HG02759 (cell line): Measurements from ENCODE around the gene PXMP2.

Source experiments
- ATAC-seq: cut with Tn5 transposase; IDR thresholded peaks from one replicate; pipeline ENCODE4 v1.9.1; 2021; ENCODE audit warnings: mild to moderate bottlenecking, moderate library complexity; ENCODE audit not compliant: unreplicated experiment

The PXMP2 gene

GRCh38 chr12:132687211-132688164 is at the start of gene PXMP2, which contains the start of gene POLE:
PXMP2 (plus strand) TSS chr12:132687587; CDS start chr12:132687671, 84 bp downstream.
POLE (minus strand) TSS chr12:132687342; CDS start chr12:132687315, 27 bp downstream.
- peak; percentile 95 for ATAC-seq

- no peak for ATAC-seq
Observed at GRCh38 chr12:132637811-132638210, 49.6 kb upstream of the PXMP2 start.

- no peak for ATAC-seq
Observed at GRCh38 chr12:132638541-132639408, 48.6 kb upstream of the PXMP2 start.

GRCh38 chr12:132639956-132640520 is 47.3 kb upstream of the PXMP2 start:
- no peak for ATAC-seq

- ATAC-seq = no peak
Observed at GRCh38 chr12:132640936-132641335, 46.5 kb upstream of the PXMP2 start.

- ATAC-seq = no peak
Observed at GRCh38 chr12:132641811-132642650, 45.4 kb upstream of the PXMP2 start.

GRCh38 chr12:132642846-132643835 is 44.2 kb upstream of the PXMP2 start:
- no peak for ATAC-seq

GRCh38 chr12:132646850-132647249 is 40.5 kb upstream of the PXMP2 start:
- no peak for ATAC-seq

GRCh38 chr12:132647858-132648257 is 39.5 kb upstream of the PXMP2 start:
- ATAC-seq = no peak

GRCh38 chr12:132648616-132649225 is 38.7 kb upstream of the PXMP2 start:
- ATAC-seq = no peak

GRCh38 chr12:132649226-132649945 is 38.0 kb upstream of the PXMP2 start:
- no peak for ATAC-seq

GRCh38 chr12:132651444-132652100 is 35.8 kb upstream of the PXMP2 start:
- no peak for ATAC-seq

- no peak for ATAC-seq
Observed at GRCh38 chr12:132653567-132654290, 33.7 kb upstream of the PXMP2 start.

- ATAC-seq = no peak
Observed at GRCh38 chr12:132657004-132657727, 30.2 kb upstream of the PXMP2 start.

GRCh38 chr12:132658149-132658894 is 29.1 kb upstream of the PXMP2 start:
- no peak for ATAC-seq
